ENCODE measurements around the gene LLPH. TPM values are rescaled to one million over a fixed set of nuclear protein-coding genes. Genes with fewer than 3 reads are reported as not detected.

The LLPH gene
- total RNA-seq, 1 experiment from 2014 or later = 45.6 TPM

DNA sequence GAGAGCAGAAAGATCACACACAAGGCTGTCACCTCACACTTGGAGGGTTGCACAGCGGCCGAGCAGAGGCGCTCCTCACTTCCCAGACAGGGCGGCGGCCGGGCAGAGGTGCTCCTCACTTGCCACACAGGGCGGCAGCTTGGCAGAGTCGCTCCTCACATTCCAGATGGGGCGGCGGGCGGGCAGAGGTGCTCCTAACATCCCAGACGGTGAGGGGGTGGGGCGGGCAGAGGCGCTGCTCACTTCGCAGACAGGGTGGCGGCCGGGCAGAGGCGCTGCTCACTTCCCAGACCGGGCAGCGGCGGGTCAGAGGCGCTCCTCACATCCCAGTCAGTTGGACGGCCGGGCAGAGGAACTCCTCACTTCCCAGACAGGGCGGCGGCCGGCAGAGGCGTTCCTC lies 30.2 kb upstream of the LLPH start:
- intact Hi-C loops (cut with micrococcal nuclease) = no loop called here
- no peak overlapping the region for H3K4me3 ChIP-seq (replicated peaks in 1 of 2; ENCODE audit: low read depth in 1 of 2, low read length in 2 of 2)
- H2AFZ ChIP-seq (ENCODE audit: low read depth, low read length, poor library complexity, severe bottlenecking) = no peak overlapping the region
- ATAC-seq = no peak
- DNase-seq (ENCODE audit: low read depth, low spot score) = no peak
- no TSS peak for BruUV-seq (replicated peaks)
- H3K36me3 ChIP-seq (ENCODE audit: control insufficient read depth in 1 of 2, insufficient read depth in 2 of 2, low read length in 2 of 2) = peaks cover 0 to 11% of the 10 kb centered on the region in 2 experiments; a peak in 2 of 4 replicates
- no peak overlapping the region for H3K4me2 ChIP-seq (ENCODE audit: low read length)
- peaks cover 53% of the 10 kb centered on the region for H3K79me2 ChIP-seq (ENCODE audit: insufficient read depth, low read length)
- ChIA-PET POLR2A (interaction anchor here (4.3 kb wide), 1 partner anchor 9 kb away, joined by 21 read pairs; the partner anchor contains the start of gene TMBIM4), RAD21 (ENCODE audit: low non-redundant PET in 1 of 2, low total read pairs in 2 of 2, uncharacterized antibody in 2 of 2, unreplicated experiment in 2 of 2) (no interaction called here), CTCF (interaction anchor here (1.6 to 3.7 kb wide), 2 partner anchors 9 to 16 kb away, joined by 6 to 17 read pairs; partner anchors contain the start of gene TMBIM4)
- no peaks in the 10 kb centered on the region for H4K20me1 ChIP-seq (ENCODE audit: insufficient read depth)
- H3K27me3 ChIP-seq (ENCODE audit: insufficient read depth, low read length) = no peaks in the 10 kb centered on the region
- TF ChIP-seq EZH2 (IDR thresholded peaks at IDR 0.05) = no peak
- TF ChIP-seq YY1 (IDR thresholded peaks at IDR 0.05; ENCODE audit: extremely low read depth, insufficient replicate concordance, low read depth, low read length) = no peak
- TF ChIP-seq JUND (IDR thresholded peaks at IDR 0.05) = no peak
- TF ChIP-seq RAD21 (IDR thresholded peaks at IDR 0.05; ENCODE audit: low read depth) = no peak
- no peak for TF ChIP-seq ZBTB33 (IDR thresholded peaks at IDR 0.05; ENCODE audit: extremely low read depth, insufficient replicate concordance, low read length)
- TF ChIP-seq SP1 (IDR thresholded peaks at IDR 0.05; ENCODE audit: low read depth) = no peak
- TF ChIP-seq SRF (IDR thresholded peaks at IDR 0.05; ENCODE audit: low read depth) = no peak
- no peak for TF ChIP-seq ELF1 (IDR thresholded peaks at IDR 0.05; ENCODE audit: borderline replicate concordance, low read depth)
- peaks cover 0 to 7% of the 10 kb centered on the region in 2 experiments; a peak in 1 of 4 replicates for H3K4me1 ChIP-seq (ENCODE audit: control insufficient read depth in 1 of 2, insufficient read depth in 2 of 2, low read length in 2 of 2)
- H3K9me2 ChIP-seq (ENCODE audit: insufficient read depth) = no peaks in the 10 kb centered on the region
- peaks cover 0 to 7% of the 10 kb centered on the region in 2 experiments; a peak in 2 of 4 replicates for H3K9me3 ChIP-seq (ENCODE audit: control insufficient read depth in 1 of 2, insufficient read depth in 1 of 2, low read depth in 1 of 2, low read length in 2 of 2)
- no peak overlapping the region for H3K27ac ChIP-seq (ENCODE audit: low read depth, low read length)
- H3K9ac ChIP-seq (ENCODE audit: low read length) = no peak overlapping the region

All from HCT116 (cell line).